HG03280 (cell line): ENCODE results near the gene GSDMA.

Source experiments
- ATAC-seq: cut with Tn5 transposase; IDR thresholded peaks from one replicate; pipeline ENCODE4 v1.9.1; 2021; ENCODE audit warnings: mild to moderate bottlenecking, moderate library complexity; ENCODE audit not compliant: unreplicated experiment

Gene GSDMA

GRCh38 chr17:39962642-39963220 is at the start of gene GSDMA:
Gene GSDMA (plus strand): TSS chr17:39963004. CDS start chr17:39965688, 2,684 bp downstream.
- ATAC-seq: no peak

- no peak for ATAC-seq
Measured at GRCh38 chr17:39913989-39914388, 48.8 kb upstream of the GSDMA start.

- ATAC-seq: no peak
Measured at GRCh38 chr17:39915559-39915958, 47.2 kb upstream of the GSDMA start.

GRCh38 chr17:39916918-39917317 is 45.9 kb upstream of the GSDMA start:
- ATAC-seq: no peak

GRCh38 chr17:39919087-39919683 is 43.6 kb upstream of the GSDMA start:
- ATAC-seq: no peak

- no peak for ATAC-seq
Measured at GRCh38 chr17:39920218-39921210, 42.3 kb upstream of the GSDMA start.

- no peak for ATAC-seq
Measured at GRCh38 chr17:39921323-39921722, 41.5 kb upstream of the GSDMA start.

- no peak for ATAC-seq
Measured at GRCh38 chr17:39922006-39922405, 40.8 kb upstream of the GSDMA start.

- no peak for ATAC-seq
Measured at GRCh38 chr17:39923230-39923629, 39.6 kb upstream of the GSDMA start.

GRCh38 chr17:39923836-39924690 is 38.7 kb upstream of the GSDMA start:
- no peak for ATAC-seq

- ATAC-seq: no peak
Measured at GRCh38 chr17:39924691-39925055, 38.1 kb upstream of the GSDMA start.

GRCh38 chr17:39925282-39926134 is 37.3 kb upstream of the GSDMA start:
- ATAC-seq: no peak

GRCh38 chr17:39926135-39926587 is 36.6 kb upstream of the GSDMA start:
- ATAC-seq: no peak

GRCh38 chr17:39926588-39927100 is 36.2 kb upstream of the GSDMA start:
- no peak for ATAC-seq

GRCh38 chr17:39927101-39927928 is 35.5 kb upstream of the GSDMA start, which contains the start of the genes LRRC3C and ORMDL3:
Gene LRRC3C (plus strand): TSS chr17:39927732. CDS start chr17:39941524, 13,792 bp downstream.
Gene ORMDL3 (minus strand): TSS chr17:39927601. CDS start chr17:39924203, 3,398 bp downstream.
- ATAC-seq: peak; percentile 80

GRCh38 chr17:39927929-39928857 is 34.6 kb upstream of the GSDMA start:
- peak; percentile 13 for ATAC-seq

GRCh38 chr17:39928858-39929645 is 33.8 kb upstream of the GSDMA start:
- ATAC-seq: no peak
